Pulmonary artery endothelial cell (primary cell): ENCODE results near the gene NSRP1. TPM values are rescaled to one million over a fixed set of nuclear protein-coding genes. Genes with fewer than 3 reads are reported as not detected.
"Not testable (repeated sequence)": the region's sequence is repeated elsewhere in the genome, so short reads cannot be mapped to it uniquely, and the experiment has no call there.

Source experiments
- DNase-seq: peaks from one replicate; pipeline ENCODE4 v3.0.0-alpha.2; 2011; ENCODE audit warnings: low read depth, low spot score
- total RNA-seq: library from RNA; depleted of rRNA; stranded (reverse); fragments of >200 nt; gene quantifications from 2 replicates; pipeline ENCODE4 v1.2.3, GENCODE V29; 2014

NSRP1 gene
- total RNA-seq, 1 donor from 2014 or later: 11.0 TPM

GRCh38 chr17:30221346-30221745 is 104.7 kb downstream of the NSRP1 start:
- DNase-seq: no peak

GRCh38 chr17:30222251-30222650 is 105.6 kb downstream of the NSRP1 start:
- no peak for DNase-seq

- DNase-seq: no peak
Observed at GRCh38 chr17:30222721-30223175, 106.1 kb downstream of the NSRP1 start.

GRCh38 chr17:30224419-30224960 is 107.9 kb downstream of the NSRP1 start:
- no peak for DNase-seq

- DNase-seq: no peak
Observed at GRCh38 chr17:30225112-30225511, 108.5 kb downstream of the NSRP1 start.

GRCh38 chr17:30225919-30226553 is 109.4 kb downstream of the NSRP1 start:
- no peak for DNase-seq

- DNase-seq: no peak
Observed at GRCh38 chr17:30226878-30227277, 110.3 kb downstream of the NSRP1 start.

- DNase-seq: no peak
Observed at GRCh38 chr17:30228011-30228410, 111.4 kb downstream of the NSRP1 start.

- no peak for DNase-seq
Observed at GRCh38 chr17:30229012-30229411, 112.4 kb downstream of the NSRP1 start.

- not testable (repeated sequence) for DNase-seq
Observed at GRCh38 chr17:30230009-30230408, 113.4 kb downstream of the NSRP1 start.

- no peak for DNase-seq
Observed at GRCh38 chr17:30230596-30231125, 114.0 kb downstream of the NSRP1 start.

- DNase-seq: no peak
Observed at GRCh38 chr17:30232015-30232823, 115.6 kb downstream of the NSRP1 start.

GRCh38 chr17:30232824-30233427 is 116.3 kb downstream of the NSRP1 start:
- no peak for DNase-seq

- no peak for DNase-seq
Observed at GRCh38 chr17:30234296-30234695, 117.7 kb downstream of the NSRP1 start.

- DNase-seq: no peak
Observed at GRCh38 chr17:30234964-30235363, 118.3 kb downstream of the NSRP1 start.

GRCh38 chr17:30235386-30236296 is 119.0 kb downstream of the NSRP1 start, which contains the start of gene SLC6A4:
SLC6A4 (minus strand) TSS chr17:30235697; CDS start chr17:30221958, 13,739 bp downstream.
- no peak for DNase-seq
